ENCODE measurements around the gene GGACT.
A peak's percentile ranks its signal among the peaks of the same experiment; 100 is the strongest.
"Not testable (repeated sequence)": the region's sequence is repeated elsewhere in the genome, so short reads cannot be mapped to it uniquely, and the experiment has no call there.

The GGACT gene

DNA sequence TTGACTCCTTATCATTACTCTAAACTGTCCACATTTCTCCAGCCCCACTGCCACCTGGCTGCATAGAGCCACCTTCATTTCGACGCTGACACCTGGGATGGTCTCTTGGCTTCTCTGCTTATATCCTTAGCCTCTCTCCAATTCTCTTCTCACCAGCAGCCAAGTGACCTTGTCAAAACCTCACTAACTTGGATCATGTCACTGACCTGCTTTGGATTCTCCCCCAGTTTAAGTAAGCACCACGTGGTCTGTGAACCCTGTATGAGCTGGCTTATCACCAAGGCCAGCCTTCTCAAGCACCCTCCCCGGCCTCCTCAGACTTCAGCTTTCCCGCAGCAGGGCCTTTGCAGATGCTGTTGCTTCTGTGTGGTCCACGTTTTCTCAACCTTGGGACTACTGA lies 12.3 kb upstream of the GGACT start:
- no peak for DNase-seq (ENCODE audit: low spot score)

DNA sequence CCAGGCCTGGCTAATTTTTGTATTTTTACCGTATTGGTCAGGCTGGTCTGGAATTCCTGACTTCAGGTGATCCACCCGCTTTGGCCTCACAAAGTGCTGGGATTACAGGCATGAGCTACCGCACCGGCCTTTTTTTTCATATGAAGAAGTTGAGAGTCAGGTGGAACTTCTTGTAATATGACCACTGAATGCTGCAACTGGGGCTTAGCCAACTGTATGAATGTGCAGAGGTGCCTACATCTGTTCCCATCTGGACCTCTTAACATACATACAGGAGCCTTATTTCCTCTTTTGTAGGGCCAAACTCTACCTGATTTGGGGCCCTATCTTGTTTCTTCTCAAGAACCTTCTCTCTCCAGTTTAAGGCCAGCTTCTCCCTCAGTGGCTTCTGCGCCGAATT lies 11.9 kb upstream of the GGACT start:
- DNase-seq (ENCODE audit: low spot score) = no peak

DNA sequence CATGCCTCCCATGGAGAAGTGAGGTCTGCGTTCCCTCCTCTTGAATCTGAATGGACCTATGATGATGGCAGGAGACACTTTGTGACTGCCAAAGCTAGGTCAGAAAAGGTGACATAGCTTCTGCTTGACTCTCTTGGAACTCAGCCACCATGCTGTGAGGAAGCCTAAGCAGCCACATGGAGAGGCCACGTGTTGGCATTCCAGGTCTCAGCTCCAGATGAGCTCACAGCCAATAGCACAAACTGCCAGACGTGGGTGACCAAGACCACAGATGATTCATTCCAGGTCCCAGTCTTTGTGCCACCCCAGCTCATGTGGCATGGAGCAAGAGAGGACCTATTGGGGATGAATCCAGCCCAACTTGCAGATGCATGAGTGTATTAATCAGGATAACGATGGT lies 8.7 kb upstream of the GGACT start:
- no peak for DNase-seq (ENCODE audit: low spot score)

DNA sequence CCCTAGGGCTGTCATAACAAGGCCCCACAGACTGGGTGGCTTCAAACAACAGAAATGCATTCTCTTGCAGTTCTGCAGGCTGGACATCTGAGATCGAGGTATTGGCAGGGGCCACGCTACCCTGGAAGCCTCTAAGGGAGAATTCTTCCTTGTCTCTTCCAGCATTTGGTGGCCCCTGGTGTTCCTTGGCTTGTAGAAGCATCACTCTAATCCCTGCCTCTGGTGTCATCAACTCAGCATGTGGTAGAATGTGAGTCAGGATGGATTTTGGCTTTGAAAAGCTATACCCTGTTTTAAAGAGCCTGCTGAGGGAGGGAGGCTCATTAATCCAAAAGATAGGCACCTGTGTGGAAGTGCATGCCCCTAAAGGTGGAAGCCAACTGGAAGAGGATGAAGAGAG lies 7.9 kb upstream of the GGACT start:
- DNase-seq (ENCODE audit: low spot score) = no peak

DNA sequence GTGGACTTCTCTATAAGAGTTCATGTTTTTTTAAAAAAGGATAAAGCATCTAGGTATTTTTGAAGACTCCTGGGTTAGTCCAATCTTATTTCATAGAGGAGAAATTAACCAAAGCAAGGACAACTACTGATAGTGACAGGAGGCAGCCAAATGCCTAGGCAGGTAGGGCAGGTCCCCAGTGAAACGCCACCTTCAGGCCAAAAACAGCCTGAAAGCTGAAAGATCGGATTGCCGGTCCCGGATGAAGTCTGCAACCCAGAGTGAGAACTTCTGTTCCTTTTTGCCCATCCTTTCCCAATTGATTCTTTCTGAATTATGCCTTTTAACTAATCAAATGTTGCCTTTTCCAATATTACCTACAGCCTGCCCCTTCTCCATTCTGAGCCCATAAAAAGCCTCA lies 6.1 kb upstream of the GGACT start:
- no peak for DNase-seq (ENCODE audit: low spot score)

DNA sequence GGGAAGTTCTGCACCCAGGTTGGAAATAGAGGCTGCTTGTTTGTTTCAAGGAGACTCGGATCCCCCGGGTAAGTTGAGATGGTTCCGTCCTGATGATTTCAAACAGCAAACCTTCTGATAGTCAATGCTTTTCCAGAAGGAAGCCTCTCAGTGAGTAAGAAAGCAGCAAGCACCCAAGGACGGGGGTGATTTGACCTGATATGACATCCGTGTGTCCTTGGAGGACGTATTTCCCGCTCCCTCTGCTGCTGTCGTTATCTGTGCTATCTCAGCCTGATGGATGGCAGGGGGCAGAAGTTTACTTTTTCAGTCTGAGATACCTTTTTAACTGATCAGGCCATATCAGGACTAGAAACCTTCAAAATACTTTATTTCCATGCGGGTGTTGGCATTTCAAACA lies 5.7 kb upstream of the GGACT start:
- DNase-seq (ENCODE audit: low spot score) = no peak

DNA sequence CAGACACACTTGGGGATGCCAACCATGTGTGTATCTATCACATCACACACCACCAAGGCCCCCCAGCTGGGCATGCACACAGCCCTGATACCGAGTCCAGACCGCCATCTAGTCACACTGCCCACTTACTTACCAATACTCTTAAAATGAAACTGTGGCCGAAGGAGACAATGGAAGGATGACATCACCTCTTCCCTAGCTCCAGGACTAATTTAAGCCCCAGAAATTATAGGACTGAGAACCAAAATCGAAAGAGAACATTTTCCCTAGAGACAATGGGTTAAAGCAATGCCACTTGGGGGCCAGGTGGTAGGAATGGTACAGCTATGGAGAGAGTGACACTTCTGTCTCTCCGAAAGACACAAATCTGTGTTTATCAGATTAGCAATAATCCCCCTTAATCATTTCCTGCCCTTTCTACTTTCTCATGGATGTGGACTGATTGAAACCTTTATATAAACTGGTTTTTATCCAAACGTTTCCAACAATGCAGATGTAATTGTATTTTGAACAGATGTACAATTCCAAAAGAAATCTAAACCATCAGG lies 663 bp upstream of the GGACT start:
- DNase-seq (ENCODE audit: low spot score) = no peak

DNA sequence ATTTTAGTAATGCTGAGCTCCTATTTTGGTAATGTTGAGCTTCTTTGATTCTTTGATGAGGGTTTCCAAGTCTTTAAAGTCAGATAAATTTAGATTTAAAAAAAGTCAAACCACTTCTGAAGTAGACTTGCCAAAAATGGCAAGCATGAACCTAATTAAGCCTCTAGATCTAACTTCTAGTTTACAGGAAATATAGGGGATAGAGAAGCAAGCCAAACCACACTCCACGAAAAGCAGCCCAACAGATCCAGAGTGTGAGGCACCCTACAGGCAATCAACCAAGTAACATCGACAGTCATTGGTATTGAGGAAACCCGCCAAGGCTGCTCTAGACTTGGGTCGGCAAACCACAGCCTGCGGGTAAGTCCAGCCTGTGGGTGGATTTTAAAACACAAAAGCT lies 3.7 kb downstream of the GGACT start:
- no peak for DNase-seq (ENCODE audit: low spot score)

DNA sequence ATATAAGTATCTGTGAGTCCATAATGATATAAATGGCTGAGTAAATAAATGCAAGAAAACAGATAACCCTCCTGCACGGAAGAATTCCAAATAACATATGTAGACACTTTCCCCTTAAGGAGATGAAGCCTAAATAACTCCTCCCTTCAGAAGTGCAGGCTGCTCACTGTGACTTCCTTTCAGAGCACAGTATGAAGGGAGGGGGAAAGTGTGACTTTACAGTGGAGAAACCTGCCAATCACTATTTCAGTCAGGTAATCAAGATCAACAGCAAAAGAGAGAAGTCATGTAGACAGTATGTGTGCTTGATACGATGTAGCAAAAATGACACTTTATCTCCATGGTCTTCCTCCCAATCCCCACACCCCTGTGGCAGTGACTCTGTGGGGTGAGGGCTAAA lies 7.1 kb downstream of the GGACT start:
- no peak for DNase-seq (ENCODE audit: low spot score)

DNA sequence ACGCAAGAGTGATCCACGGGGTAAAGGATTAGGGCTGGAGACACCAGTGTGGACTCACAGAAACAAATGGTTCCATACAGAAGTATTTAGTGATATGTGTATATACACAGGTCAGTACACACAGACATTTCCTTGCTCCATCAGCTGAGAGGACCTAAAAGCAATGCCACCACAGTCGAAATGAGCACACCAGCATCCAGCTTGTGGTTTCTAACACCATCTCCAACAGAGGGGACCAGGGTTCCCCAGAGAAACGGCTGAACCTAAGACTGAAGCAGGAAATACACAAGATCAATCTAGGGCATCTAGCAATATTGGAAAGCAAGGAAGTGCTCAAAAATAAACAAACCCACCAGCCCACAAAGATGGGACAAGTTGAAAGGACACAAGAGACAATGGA lies 7.6 kb downstream of the GGACT start:
- DNase-seq (ENCODE audit: low spot score) = no peak

DNA sequence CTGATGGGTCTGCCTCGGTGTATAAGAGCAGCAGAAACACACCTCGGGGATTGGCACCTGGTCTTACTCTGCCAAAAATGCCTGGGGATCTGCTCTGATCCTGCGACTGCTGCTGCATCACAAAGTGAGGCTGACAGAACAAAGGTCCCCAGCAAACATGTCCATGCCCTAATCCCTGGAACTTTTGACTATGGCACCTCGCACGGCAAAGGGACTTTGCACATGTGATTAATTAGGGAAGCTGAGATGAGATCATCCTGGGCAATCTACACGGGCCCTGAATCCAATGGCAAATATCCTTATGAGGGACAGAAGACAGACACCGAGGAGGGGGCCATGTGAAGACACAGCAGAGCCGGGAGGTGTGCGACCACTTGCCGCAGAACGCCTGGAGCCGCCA lies 8.5 kb downstream of the GGACT start:
- no peak for DNase-seq (ENCODE audit: low spot score)

DNA sequence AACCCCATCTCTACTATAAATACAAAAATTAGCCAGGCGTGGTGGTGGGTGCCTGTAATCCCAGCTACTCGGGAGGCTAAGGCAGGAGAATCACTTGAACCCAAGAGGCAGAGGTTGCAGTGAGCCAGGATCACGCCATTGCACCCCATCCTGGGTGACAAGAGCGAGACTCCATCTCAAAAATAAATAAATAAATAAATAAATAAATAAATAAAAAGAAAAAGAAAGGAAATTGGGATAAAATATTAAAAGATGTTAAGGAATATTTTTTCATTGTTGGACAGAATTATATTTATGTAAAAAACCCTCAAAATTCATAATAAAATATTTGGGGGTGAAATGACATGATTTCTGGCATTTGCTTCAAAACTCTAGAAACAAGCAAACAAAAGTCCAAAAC lies 11.3 kb downstream of the GGACT start:
- not testable (repeated sequence) for DNase-seq (ENCODE audit: low spot score)

DNA sequence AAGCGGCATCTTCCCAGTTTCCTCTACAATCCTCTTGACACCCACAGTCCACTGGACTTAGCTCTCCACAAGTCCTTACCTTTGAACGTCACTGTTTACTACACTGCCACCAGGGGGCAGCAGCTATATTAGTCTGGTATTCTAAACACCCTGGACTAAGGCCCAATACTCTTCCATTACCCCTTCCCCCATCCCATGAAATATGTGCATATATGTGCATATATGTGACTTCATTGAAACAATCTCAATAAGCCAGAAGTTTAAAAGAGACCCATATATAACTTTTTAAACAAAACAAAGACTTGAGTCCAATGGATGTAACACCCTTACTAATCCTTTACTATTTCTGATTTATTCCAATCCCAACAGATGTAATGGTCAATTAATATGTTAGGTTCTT lies 15.5 kb downstream of the GGACT start:
- DNase-seq (ENCODE audit: low spot score) = peak; percentile 88

DNA sequence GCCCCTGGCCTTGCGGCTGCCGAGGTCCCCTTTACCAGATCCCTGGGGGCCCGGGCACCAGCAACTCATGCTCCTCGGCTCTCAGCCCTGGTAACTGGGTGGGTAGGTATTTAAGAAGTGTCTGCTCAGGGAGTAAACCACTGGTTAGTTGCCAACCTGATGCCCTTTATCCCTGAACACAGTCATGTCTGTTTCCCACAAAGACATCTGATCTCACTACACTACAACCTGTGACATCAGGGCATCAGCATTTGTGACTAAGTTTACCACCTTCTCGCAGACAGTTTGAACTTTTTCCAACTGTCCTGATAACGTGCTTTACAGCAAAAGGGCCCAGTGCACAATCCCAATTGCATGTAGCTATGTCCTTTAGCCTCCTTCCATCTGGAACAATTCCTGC lies 22.0 kb downstream of the GGACT start:
- no peak for DNase-seq (ENCODE audit: low spot score)

DNA sequence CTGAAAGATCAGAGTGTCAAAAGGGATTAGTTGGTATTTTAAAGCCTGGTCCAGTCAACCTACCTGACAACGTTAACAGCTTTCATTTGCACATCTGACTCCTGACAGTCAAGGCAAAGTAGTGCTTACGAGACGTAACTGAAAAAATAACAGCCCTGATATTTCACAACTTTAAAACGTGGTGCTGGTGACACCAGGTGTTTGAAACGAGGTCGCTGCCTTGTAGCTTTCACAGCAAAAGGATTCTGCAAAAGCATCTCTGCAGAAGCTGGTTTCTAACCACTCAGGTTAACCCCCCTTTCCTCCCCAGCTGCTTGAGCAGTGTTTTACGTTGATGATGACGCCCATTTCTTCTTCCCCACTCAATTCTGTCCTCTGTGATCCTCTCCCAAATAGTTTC lies 23.3 kb downstream of the GGACT start:
- DNase-seq (ENCODE audit: low spot score) = no peak

DNA sequence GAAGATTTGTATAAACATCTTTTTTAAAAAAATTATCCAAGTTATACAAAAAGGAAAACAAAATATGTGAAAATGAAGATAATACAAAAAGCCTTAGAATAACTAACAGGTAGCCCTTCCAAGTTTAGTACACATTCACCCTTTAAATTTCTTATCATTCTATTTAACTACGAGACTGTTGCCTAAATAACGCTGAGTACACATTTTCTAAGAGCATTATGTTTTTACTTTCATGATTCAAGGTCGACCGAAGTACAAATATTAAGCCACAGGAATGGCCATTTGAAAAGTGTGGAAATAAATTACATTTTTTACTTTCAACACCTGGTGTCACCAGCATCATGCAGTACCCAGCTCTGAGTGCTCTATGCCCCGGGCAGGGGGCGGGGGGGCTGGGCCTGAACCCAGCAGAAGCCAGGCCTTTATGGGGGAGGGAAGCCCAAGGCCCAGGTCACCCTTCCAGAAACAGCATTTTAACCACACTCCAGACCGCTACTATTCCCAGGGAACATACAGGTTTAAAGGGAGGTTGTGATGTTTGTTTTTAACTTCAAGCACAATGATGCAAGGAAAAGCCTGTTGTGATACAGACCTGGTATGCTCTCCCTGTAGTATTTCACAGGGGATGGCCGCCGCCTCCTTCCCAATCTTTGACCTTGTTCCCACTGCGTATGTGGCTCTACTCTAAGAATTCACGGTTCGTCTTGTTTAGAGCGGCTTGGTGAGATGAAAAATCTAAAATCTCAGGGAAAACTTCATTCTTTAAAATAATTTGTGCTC lies 24.0 kb downstream of the GGACT start:
- DNase-seq (ENCODE audit: low spot score) = no peak

DNA sequence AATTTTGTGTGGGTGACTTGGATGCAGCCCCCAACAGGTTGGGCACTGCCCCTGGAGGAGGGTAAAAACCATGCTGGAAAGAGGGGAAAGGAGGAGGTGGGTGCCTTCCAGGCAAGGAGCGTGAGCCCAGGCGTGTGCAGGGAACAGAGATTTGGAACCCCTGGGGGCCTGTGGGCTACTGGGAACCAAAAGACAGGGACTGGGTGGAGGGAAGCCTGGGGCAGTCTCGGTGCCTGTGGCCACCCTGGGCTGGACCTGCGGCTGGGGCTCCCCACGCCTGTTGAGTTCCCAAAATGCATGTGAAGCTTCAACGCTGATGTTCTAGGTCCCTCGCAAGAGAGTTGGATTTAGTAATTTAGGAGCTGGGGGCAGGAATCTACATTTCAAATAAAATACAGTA lies 24.8 kb downstream of the GGACT start:
- no peak for DNase-seq (ENCODE audit: low spot score)

DNA sequence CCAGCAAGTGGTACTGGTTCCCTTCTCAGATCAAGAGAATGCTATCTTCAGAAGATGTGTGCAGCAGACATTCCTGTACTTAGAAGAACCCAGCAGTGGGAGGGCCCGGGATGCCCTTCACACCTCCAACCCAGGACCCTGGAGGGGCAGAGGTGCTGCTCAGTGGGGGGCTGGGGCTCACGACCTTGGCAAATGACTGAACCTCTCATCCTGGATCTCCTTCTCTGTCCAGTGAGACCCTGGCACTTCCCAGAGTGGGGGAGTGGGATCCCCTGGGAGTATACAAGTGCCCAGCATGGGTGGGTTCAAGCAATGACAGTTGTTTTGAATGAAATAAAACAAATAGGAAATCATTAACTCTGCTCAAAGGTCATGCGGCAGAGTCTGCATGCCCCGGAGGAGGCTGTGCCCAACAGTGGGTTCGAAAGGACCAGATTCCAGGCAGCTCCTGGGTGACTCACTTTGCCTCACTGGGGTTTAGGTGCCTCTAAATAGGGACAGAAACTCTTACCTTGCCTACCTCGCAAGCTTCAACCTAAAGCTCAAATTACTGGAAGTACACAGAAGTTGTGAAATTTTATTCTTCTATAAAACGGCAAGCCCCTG lies 26.9 kb downstream of the GGACT start:
- no peak for DNase-seq (ENCODE audit: low spot score)

DNA sequence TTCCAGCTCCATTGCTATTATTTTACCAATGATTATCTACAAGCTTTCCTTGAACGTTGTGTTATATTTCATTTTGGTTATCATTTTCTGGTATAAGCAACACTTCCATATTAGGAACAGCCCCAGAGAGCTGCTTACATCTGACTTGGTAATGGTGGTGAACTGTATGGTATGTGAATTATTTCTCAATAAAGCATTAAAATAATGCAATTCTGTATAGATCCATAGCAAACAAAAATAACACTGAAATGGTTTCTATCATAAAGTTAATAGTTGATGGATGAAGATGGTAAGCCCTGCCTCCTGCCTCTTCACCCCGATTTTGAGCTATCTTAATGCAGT lies 27.5 kb downstream of the GGACT start:
- no peak for DNase-seq (ENCODE audit: low spot score)

DNA sequence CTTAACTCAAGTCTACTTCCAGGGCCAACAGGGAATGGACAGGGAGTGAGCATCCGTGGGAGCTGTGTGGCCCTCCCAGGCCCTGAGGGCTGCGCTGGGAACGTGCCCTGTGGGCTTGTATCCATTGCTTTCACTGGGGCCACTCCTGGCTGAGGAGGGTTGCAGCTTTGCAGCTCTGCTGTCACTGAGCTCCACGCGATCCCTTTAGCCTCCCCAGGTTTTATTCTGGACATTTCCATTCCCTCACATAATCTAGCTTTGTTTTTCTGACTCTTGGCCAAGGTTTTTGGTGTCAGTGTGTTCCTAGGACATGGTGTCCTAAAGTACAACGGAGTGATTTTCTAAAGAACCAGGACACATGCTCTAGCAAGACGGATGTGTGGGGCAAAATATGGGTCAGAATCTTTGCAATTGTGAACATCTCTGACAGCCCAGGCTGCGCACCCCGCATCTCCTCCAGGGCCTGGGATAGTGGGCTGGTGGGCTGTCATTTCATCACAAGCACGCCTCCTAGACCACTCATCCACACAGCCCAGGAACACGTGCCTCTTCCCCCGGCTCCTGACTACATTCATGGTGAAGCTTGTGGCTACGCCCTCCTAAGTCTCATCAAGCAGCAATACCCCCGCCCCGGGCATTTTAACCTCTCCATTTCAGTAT lies 28.0 kb downstream of the GGACT start:
- DNase-seq (ENCODE audit: low spot score) = no peak

DNA sequence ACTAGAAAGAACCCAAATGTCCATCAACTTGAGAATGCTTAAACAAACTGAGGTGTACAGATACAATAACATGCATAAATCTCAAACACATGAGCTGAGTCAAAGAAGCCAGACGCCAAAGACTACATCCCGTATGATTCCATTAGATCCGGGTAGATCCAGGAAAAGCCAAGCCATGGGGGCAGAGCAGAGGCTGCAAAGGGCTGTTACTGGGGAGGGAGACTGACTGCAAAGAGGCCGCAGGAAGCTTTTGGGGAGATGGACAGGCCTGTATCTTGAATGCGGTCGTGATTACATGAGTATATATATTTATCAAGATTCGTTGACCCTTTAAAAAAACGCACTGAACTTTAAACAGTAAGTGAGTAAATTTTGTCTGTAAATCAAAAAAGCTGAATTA lies 28.7 kb downstream of the GGACT start:
- DNase-seq (ENCODE audit: low spot score) = no peak

DNA sequence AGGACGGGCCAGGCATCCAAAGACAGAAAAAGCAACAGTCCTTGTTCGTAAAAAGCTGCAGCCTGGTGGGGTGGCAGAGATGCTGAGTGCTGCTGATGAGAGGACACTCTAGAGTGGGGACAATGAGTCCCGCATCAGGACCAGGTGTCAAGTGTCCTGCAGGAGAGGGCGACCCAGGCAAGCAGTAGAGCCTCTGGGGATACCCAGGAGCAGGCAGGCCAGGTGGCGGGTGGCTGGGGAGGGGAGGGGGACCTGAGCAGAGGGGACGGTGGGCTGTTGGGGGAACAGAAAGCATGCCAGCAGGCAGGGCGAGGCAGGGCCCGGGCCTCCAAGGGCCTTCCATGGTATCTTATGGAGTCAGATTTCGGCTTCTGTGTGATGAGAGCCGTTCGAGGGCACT lies 35.8 kb downstream of the GGACT start:
- DNase-seq (ENCODE audit: low spot score) = no peak

DNA sequence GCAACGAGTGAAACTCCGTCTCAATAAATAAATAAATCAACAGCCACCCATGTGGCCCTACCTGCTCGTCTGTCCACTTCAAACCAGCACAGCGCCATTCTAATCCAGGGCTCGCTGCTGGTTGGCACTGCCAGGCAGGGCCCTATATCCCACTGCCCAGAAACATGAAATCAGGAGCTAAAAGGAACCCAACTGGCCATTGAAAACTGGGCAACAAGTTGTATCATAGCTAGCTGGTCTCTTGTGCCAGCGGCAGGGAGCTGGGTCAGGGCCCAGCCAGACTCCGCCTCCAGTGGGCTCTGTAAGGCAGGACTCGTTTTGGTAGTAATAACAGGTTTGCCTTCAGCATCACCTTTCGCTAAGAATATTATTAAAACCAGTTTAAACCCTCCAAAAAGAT lies 39.3 kb downstream of the GGACT start:
- DNase-seq (ENCODE audit: low spot score) = no peak

DNA sequence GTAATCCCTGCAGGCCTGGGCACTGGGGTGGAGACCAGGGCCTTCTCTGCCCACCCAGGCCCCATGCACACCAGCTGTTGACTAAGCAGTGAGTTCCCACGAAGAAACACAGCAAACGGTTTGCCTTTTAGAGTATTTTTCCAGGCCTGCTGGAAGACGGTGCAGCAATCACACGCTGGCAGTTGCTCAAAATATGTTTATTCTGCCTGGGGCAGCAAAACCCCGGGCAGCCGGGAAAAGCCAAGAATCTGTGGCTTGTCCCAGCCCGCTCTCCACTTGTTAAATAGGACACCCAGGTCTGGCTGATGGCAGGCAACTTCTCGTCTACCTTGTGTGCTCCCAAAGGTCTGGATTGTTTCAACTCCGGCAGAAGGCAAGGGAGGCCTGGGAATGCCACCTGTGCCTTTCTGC lies 40.8 kb downstream of the GGACT start:
- DNase-seq (ENCODE audit: low spot score) = no peak

All from NAMALWA (cell line).